Measurements from ENCODE around the gene HOXA3. TPM values are rescaled to one million over a fixed set of nuclear protein-coding genes. Genes with fewer than 3 reads are reported as not detected.

The HOXA3 gene
- total RNA-seq, 1 experiment from 2014 or later, result 3.3 TPM

DNA sequence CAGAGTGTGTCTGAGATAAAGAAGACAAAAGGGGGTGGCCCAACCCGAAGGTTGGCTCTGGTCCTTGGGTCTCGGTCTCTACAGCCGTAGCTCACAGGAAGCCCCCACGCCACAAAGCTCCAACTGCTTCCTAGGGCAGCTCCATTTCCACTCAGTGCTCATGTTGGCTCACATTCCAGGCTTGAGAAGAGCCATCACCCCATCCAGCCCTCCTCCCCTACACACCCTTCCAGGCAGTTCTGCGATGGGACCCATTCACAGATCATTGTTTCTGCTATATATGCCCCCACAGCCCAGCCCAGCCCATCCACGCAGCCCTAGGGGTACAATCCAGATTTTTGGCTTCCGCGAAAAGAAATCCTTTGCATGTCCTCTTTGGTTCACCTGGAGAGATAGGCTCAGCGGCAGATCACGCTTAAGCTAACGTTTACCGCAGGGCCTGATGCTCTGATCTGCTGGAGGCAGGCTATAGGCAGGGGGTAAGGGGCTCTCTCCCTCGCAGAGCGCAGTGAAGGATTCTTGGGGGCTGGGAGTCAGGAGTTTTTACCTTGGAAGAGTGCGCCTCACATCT lies 38.9 kb upstream of the HOXA3 start:
- in situ Hi-C loops (cut with HindIII; ENCODE audit: low pct_unique_long_range_greater_than_20kb, low sequenced_read_pairs), result no loop called here
- DNase-seq (ENCODE audit: low read depth), result no peak

DNA sequence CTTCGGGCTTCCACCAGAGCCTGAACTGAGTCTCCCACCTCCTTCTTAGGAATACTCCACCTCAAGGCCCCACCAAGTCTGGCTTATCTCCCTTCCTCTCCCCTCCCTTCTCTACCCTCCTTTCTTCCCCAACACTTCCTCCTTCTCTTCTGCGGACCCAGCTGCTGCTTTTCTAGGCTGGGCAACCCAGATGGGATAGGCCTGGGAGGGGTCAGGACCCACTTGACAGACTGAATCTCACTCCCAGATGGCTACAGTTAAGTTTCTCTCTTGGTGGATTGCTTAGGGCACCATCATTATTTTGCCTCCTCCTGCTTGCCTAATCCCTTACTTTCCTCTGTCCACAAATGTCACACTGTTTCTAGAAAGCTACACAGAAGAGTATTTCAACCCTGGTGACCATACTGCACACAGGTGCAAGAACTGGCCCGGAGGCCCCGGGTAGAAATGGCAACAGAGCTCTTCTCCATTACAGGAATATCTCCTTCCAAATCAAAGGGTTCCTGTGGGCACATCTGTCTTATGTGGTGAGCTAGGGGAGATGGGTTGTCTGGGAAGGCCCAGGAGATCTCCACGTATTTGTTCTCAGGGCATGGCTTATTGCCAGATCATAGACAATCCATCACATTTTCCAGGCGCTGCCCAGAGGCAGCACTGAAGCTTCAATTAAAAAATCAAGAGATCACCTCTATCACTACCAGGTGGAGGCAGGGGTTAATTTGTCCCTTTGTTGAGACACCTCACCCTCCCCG lies 37.8 kb upstream of the HOXA3 start:
- in situ Hi-C loops (cut with HindIII; ENCODE audit: low pct_unique_long_range_greater_than_20kb, low sequenced_read_pairs), result no loop called here

DNA sequence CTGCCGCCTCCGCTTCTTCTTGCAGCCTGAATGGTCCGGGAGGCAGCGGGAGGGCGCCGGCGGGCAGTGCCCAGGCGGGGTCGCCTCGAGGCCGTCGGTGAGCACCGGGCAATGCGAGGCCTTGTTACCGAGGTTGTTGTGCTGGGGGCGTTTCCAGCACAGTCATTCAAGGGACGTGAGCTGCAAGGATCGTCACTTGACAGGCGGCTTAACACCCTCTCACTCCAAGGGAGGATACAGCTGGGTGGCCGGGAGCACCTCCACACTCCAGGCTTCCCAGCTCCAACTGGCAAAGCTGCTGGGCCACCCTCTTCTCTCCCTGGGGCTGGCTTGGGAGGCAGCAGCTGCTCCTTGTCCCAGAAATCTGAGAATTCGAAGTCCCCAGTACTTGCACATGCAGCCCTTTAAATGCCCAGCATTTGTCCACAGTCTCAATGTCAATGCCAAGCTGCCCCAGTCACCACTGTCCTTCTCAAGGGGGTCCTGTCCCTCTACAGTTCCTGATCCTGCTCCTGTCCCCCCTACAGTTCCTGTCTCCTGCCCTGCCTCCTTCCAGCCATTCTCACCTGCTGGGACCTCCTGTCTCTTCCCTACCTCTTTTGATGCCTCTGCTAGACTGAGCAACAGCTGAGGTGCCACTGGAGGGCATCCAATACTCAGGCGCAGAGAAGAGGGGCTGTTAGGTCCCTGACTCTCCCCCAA lies 37.1 kb upstream of the HOXA3 start:
- in situ Hi-C loops (cut with HindIII; ENCODE audit: low pct_unique_long_range_greater_than_20kb, low sequenced_read_pairs), result no loop called here
- DNase-seq (ENCODE audit: low read depth), result no peak

More for the DNA sequence above, 37.8 kb upstream of the HOXA3 start:
- DNase-seq (ENCODE audit: low read depth), result no peak

DNA sequence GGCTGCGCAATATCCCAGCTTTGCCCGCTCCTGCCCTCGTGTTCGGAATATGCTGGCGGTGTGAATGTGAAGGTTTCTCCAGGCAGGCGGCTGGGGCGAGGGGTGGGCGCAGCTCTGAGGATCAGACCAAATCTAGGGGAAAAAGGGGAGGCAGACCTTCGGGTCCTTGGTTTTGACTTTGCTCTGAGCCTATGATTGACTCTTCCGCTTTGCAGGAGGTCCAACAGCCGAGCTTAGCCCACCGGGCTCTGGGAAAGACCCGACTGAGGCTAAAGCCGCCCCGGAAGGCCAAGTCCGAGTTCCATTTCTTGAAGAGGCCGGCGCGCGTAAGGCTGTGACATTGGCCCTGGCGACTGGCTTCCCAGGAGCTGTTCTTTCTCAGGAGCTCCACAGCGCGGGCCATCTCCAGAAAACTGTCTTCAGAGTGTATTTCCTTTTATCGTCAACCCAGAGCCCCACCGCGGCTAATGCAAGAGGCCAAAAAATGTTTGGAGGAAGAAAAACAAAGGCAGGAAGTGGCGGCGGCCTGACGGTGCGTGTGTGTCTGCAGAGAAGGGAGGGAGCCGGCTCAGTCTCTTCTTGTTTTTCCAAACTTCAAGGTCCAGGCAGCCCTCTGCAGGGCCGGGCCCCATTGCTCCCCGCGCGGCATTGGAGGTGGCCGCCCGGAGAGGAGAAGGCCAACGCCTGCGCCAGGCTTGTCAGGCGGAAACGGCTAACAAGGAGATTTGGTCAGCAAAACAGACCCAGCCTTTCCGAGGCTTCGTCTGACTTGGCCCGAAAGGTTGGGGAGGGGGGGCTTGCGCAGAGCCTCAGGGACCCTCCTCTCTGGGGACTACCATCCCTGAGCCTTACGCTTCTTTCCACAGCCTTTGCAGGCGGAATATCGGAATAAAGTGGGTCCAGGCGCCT lies 36.3 kb upstream of the HOXA3 start:
- in situ Hi-C loops (cut with HindIII; ENCODE audit: low pct_unique_long_range_greater_than_20kb, low sequenced_read_pairs), result no loop called here
- no peak for DNase-seq (ENCODE audit: low read depth)

DNA sequence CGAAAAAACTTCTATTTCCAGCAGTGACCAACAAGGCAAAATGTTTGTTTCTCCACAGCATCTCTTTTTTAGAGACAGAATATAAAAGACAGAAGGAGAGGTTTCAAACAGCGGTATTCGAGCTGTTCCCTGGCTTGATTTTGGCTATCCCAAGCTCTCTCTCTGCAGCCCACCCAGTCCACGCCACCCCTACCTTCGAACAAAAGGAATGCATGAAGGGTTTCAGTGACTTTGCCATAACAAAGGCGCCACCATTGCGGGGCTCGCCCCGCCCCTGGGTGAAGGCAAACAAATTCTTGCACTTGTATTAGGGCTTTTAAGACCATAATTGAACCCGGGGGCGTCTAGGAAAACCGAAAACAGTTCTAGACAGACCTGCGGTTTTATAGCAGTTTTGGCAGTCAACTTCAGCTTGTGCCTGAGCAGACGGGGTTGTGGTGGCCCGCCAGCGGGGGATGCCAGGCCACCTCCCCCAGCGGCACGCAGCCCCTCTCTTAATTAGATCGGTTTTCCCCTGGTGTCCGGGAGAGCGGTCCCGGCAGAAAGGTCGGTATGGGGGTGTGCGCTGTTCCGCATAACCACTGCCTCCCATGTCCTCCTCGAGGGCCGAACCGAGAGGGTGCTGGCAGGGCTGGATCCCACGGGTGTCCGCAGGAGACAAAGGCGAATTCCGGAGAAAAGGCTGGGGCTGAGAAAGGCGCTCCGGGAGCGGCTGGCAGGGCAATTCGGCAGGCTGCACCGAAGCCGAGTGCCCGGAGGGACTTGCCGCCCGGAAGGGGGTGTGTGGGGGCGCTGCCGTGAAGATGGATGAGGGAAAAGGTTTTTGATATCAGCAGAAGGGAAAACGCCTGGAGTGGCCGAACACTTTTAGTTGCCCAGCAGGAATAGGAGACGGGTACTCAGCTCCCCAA lies 35.3 kb upstream of the HOXA3 start:
- in situ Hi-C loops (cut with HindIII; ENCODE audit: low pct_unique_long_range_greater_than_20kb, low sequenced_read_pairs), result no loop called here
- DNase-seq (ENCODE audit: low read depth), result no peak

DNA sequence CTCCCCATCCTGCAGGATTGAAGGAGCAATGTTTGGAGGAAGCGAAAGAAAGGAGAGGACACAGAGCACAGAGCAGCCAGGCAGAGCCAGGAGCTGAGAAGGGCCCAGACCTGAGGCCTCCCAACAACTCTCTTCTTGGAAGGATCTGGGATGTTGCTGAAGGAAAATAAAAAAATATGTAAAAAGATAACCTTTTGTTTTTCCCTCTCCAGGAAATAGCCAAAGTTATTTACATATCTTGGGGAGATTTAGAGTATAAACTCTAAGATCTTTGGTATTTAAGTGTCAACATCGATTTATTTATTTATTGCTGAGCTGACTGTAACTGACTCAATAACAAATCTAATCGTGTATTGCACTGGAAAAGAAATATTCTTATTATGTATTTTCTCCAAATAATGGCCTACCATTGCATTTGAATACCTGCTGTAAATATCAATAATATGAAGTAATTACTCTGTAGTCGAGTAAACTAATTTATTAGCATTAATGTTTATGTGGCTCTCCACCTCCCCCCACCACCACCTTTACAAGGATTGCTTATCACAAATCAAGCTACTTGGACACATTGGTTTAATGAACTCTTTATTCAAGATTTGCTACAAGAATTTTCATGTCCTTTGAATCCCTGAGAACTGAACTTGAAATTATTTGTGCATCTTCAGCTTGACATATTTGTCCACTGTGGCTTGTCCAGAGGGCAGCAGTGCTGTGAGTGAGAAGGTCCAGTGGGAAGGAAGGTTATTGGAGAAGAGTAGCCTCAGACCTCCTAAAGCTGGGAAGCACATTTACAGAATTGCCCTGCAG lies 34.5 kb upstream of the HOXA3 start:
- DNase-seq (ENCODE audit: low read depth), result no peak
- in situ Hi-C loops (cut with HindIII; ENCODE audit: low pct_unique_long_range_greater_than_20kb, low sequenced_read_pairs), result no loop called here

DNA sequence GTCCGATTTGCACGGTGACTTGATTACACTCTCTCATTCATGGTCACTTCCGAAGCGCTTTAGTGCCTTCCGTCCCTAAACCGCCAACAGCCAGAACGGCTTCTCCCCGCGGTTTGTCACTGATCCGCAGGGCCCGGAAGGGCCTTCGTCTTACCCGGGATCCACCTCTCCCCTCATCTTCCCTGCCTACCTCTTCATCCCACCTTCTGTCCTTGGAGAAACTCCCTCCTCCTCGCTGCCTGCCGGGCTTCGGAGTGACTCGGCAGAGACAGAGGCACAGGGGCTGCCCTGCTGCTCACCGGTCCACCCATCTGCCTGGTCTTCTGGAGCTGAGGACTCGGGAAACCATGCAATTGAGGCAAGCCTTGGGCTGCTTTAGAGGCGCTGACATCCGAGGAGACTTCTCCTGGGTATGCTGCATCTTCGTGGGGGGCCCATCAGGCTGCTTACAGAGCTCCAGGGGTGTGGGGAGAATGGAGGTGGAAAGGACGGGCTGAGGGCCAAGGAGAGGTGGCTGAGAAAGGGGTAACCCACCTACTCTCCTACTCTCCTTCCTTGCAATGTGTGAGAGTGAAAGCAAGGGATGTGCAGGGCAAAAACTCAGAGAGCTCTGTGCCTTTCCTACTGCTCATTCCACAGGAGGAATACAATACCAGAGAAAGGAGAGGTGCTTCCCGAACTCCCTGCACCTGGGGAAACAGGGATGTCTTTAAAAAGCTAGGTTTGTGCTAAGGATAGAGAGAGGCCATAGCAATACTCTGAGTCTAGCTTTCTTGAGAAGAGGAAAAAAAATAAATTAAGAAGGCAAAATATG lies 33.7 kb upstream of the HOXA3 start:
- DNase-seq (ENCODE audit: low read depth), result no peak
- in situ Hi-C loops (cut with HindIII; ENCODE audit: low pct_unique_long_range_greater_than_20kb, low sequenced_read_pairs), result no loop called here

DNA sequence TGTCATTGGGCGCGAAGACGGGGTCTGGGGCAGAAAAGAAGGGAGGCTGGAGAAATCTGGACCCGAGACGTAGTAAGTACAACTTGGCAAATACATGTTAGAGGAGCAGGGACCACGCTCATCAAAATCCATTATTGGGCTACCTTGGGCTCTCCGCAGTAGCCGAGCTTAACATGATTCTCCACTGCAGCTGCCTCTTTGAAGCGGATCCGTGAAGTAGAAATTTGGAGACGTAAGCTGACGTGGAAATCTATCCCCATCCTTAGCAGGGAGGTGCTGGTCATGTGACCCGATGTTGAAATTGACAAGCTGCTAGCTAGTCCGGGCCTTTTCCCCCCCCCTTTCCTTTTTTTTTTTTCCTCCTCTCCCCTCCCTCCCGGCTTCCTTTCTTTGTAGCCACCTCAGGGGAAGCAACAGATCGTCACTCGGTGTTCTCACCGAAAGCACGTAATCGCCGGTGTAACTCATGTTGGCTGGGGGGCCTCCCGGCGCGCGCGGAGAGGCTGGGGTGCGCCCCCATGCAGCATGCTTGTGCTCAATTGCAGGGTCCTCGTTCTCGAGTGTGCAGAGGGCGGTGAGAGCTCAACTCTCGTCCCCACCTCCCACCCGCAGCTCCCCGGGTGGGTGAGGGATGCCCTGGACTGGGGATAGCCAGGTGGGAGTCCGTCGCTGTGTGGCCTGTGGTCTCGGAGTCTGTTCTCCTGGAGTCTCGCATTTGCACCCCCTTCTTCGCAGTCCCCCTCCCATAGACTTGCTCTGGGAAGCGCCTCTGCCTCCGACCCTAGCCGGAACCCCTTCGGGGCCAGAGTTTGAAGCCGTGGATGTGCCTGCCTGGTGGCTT lies 32.9 kb upstream of the HOXA3 start, which contains the start of gene HOXA11:
HOXA11 (minus strand) TSS at position 220 of the 841 bp plus-strand sequence; CDS start at position 132, 88 bp downstream.
- in situ Hi-C loops (cut with HindIII; ENCODE audit: low pct_unique_long_range_greater_than_20kb, low sequenced_read_pairs), result no loop called here
- DNase-seq (ENCODE audit: low read depth), result no peak

DNA sequence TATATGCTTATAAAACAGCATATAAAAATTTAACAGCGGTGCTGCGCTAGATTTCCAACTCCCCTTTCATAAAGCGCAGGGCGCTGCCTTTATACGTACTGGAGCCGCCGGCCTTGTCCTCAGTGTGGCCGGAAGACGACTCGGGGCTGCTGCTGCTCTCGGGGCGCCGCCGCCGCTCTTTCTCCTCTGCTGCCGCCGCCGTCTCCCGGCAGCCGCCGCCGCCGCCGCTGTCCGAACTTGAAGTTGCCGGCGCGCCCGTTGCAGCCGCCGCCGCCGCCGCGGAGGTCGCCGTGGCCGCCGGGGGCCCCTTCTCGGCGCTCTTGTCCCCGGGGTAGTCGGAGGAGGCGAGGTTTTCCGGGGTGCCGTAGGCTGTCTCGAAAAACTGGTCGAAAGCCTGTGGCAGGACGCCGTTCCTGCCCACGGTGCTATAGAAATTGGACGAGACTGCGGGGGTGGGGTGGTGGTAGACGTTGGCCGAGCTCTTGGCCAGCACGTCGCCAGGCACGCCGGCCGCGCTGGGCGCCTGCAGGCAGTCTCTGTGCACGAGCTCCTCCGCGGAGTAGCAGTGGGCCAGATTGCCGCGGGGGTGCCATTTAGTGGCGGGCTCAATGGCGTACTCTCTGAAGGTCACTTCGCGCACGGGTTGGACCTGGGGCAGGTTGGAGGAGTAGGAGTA lies 32.1 kb upstream of the HOXA3 start:
- DNase-seq (ENCODE audit: low read depth), result peak; percentile 38
- in situ Hi-C loops (cut with HindIII; ENCODE audit: low pct_unique_long_range_greater_than_20kb, low sequenced_read_pairs), result no loop called here

DNA sequence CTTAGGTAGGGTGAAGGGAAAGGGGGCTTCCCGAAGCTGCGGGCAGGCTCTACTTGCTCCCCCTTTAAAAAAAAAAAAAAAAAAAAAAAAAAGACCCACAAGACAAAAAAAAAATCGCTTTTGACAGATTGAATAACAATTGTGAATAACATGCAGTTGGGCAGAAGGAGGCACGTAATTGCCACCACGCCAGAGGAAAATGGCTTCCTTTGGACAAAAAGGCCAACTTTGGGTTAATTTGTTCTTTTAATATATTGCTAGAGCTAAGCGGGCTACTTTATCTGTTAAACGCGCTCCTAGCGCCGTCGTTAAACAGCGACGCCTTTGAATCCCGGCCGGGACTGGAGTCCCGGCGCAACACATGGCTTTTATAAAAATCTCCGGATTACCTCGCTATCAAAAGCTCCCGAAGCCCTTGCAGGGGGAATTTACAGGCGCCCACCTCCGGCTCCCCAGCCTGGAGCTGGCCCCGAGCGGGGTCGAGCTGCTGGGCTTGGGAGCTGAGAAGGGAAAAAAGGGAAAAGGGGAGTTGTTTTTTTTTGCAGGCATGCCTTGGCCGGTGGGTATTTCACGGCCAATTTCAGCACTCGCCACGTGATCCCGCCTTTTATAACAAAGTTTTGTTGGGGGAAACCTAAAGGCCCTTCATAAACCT lies 31.4 kb upstream of the HOXA3 start:
- no peak for DNase-seq (ENCODE audit: low read depth)
- in situ Hi-C loops (cut with HindIII; ENCODE audit: low pct_unique_long_range_greater_than_20kb, low sequenced_read_pairs), result no loop called here

DNA sequence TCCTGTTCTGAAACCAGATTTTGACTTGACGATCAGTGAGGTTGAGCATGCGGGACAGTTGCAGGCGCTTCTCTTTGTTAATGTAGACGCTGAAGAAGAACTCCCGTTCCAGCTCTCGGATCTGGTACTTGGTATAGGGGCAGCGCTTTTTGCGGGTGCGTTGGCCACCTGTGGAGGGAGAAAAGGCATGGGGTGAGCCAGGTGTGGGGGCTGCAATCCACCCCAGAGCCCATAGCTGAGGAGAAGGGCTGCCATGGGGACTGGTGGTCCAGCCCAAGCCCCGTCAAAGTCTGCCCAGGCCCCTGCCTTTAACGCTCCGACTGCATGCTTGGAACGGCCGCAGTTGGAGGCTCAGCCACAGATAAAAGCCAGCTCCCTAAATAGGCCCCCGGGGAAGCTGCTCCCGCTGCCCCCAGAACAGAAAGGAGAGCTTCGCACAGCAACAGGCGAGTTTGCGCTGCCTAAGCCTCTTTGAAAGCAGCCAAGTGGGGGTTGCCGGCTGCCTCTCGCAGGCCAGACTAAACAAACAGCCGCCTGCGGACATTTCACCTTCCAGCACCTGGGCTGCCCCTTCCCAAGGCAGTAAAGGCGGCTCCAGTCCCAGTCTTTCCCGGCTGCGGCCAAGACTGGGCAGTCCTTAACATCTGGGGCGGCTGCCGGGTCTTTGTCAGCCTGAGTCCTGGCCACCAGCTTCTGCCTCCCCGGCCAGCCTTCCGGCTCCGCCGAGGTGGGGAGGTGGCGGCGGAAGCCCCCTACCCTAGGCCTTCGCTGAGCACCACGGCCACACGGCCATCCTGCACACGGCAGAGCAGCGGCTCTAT lies 30.7 kb upstream of the HOXA3 start:
- in situ Hi-C loops (cut with HindIII; ENCODE audit: low pct_unique_long_range_greater_than_20kb, low sequenced_read_pairs), result no loop called here
- DNase-seq (ENCODE audit: low read depth), result no peak

DNA sequence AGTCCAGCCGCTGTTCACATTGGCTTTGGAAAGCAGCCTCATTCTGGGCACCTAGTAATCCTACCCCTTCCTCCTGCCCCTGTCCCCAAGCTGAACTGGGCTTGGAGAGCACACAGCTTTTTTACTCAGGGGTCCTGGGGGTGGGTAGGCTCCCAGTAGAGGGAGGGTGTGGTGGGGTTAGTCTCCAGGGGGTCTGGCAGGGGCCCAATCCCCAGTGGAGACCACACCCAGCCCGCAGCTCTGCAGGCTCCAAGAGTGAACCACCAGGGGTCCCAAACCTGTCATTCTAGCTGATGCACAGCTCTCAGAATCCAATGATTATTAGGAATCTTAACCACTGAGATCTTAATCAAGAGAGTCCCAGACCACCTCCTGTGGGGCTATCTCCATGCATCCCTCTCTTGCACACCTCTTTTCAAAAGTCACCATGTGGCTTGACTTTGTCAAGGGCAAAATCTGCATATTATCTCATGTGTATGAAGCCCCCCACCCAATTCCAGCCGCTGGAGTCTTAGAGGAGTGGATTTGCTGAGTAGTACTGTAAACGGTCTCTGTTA lies 30.0 kb upstream of the HOXA3 start:
- in situ Hi-C loops (cut with HindIII; ENCODE audit: low pct_unique_long_range_greater_than_20kb, low sequenced_read_pairs), result no loop called here
- DNase-seq (ENCODE audit: low read depth), result no peak

DNA sequence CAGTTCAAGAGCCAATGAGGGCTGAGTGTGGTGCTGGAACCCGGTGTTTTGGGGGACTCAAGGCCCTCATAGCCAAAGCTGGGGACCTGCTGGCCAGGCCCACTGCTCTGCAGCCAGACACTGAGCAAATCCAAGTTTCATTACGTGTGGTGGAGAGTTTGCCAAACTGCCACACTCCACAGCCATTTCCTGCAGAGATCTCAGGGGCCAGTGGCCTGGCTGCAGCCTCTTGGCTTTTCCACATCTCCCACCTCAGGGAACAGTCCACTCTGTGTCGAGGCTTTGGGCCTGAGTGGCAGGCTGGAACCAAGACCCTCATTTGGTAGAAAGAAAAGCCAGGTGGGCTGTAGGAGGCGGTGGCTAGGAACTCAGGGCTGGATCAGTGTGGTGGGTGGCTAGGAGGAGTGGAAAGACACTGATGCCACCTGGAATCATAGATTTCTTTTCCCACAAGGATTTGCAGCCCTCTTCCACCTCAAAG lies 29.5 kb upstream of the HOXA3 start:
- DNase-seq (ENCODE audit: low read depth), result no peak
- in situ Hi-C loops (cut with HindIII; ENCODE audit: low pct_unique_long_range_greater_than_20kb, low sequenced_read_pairs), result no loop called here

Measured in Caki2 (cell line).